Subcutaneous adipose tissue (tissue), 4 donors: ENCODE measurements around the gene RAPGEF4. TPM values are rescaled to one million over a fixed set of nuclear protein-coding genes. Genes with fewer than 3 reads are reported as not detected.

Experiments used
- CTCF ChIP-seq: fragments of 450-650 bp; IDR thresholded peaks from one replicate; pipeline ENCODE4 v1.5.1; 2016; ENCODE audit warnings: low read depth, mild to moderate bottlenecking, control low read depth, antibody characterized with exemption, moderate library complexity
- total RNA-seq, 4 donors: library from RNA; depleted of rRNA; stranded (reverse); fragments of >200 nt; gene quantifications; one replicate each; pipeline ENCODE4 v1.1.0, GENCODE V29; 2016

RAPGEF4 gene
- total RNA-seq, 4 donors from 2014 or later: 7.0 to 15.0 (median 11.2) TPM

GRCh38 chr2:172790404-172790803 lies 54.8 kb downstream of the RAPGEF4 start:
- no peak for TF ChIP-seq CTCF

DNA sequence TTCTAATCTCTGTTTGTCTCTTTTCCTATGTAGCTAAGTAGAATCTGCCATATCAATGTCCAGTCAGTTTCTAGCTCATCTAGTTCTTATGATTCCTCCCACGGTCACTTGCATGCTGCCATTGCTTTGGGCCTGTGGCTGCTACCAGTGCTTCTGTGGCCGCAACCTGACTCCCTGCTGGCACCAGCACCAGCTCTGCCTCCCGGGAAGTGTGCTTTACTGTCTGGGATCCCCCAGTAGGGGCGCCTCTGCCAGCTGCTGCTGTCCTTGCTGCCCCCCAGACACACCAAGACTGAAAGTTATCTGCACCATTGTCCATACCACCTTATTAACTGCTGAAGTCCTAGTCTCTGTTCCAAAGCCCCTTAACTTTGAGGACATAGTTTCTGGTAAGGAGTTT lies 56.3 kb downstream of the RAPGEF4 start:
- no peak for TF ChIP-seq CTCF

GRCh38 chr2:172792711-172793110 lies 57.1 kb downstream of the RAPGEF4 start:
- no peak for TF ChIP-seq CTCF

DNA sequence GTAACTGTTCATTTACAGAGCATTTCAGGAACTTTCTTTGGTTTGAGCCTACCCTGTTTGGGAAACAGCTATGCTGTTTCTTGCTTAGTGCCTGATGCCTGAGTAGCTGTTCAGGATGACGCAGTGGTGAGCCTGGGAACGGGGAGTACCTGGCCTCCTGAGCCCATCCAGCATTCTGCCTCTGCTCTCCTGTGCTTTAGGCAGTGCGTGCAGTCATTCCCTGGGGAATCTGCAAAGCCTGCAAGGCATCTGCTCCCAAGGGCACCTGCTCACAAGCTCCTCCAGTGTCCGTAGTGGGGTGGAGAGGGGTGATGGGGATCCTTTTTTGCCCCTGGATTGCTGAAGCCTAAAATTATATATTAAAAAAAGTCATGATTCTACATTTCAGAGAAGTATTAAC lies 68.8 kb downstream of the RAPGEF4 start:
- TF ChIP-seq CTCF: no peak

DNA sequence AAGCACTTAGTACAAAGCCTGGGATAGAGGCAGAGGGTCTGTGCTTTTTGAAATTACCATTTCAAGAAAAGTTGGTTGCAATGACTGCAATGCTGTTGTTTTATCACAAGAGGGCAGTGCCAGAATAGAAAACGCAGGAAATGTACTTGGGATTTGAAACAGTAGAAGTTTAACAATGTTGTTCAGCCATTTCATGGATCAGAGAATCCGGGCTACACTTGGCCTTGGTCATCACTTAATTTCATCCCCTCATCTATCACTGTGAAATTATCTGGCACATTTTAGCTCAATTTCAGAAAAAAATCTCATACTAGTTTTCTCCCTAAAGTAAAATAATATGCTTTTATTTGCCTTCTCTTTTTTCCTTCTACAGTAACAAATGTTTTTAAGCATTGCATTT lies 70.8 kb downstream of the RAPGEF4 start:
- no peak for TF ChIP-seq CTCF

- TF ChIP-seq CTCF: no peak
These were observed 71.4 kb downstream of the RAPGEF4 start for GRCh38 chr2:172806996-172807395.

- no peak for TF ChIP-seq CTCF
These were observed 72.5 kb downstream of the RAPGEF4 start for GRCh38 chr2:172808156-172808555.
